ENCODE data around the gene CDK5RAP2.
A peak's percentile ranks its signal among the peaks of the same experiment; 100 is the strongest.
"Not testable (repeated sequence)": the region's sequence is repeated elsewhere in the genome, so short reads cannot be mapped to it uniquely, and the experiment has no call there.

The CDK5RAP2 gene

GRCh38 chr9:120464176-120464886 lies 115.6 kb downstream of the CDK5RAP2 start:
- DNase-seq = no peak

GRCh38 chr9:120463765-120464164 lies 116.2 kb downstream of the CDK5RAP2 start:
- no peak for DNase-seq

GRCh38 chr9:120461677-120462076 lies 118.3 kb downstream of the CDK5RAP2 start:
- not testable (repeated sequence) for DNase-seq

- DNase-seq = no peak
Observed at GRCh38 chr9:120456218-120456617, 123.7 kb downstream of the CDK5RAP2 start.

- DNase-seq = no peak
Observed at GRCh38 chr9:120454467-120454866, 125.5 kb downstream of the CDK5RAP2 start.

GRCh38 chr9:120453792-120454191 lies 126.2 kb downstream of the CDK5RAP2 start:
- no peak for DNase-seq

GRCh38 chr9:120452631-120453030 lies 127.3 kb downstream of the CDK5RAP2 start:
- DNase-seq = no peak

- no peak for DNase-seq
Observed at GRCh38 chr9:120450916-120451315, 129.1 kb downstream of the CDK5RAP2 start.

- DNase-seq = no peak
Observed at GRCh38 chr9:120449566-120449965, 130.4 kb downstream of the CDK5RAP2 start.

- no peak for DNase-seq
Observed at GRCh38 chr9:120447959-120448500, 131.9 kb downstream of the CDK5RAP2 start.

- DNase-seq = no peak
Observed at GRCh38 chr9:120446671-120447070, 133.3 kb downstream of the CDK5RAP2 start.

- DNase-seq = no peak
Observed at GRCh38 chr9:120443976-120444375, 136.0 kb downstream of the CDK5RAP2 start.

GRCh38 chr9:120443489-120443888 lies 136.5 kb downstream of the CDK5RAP2 start:
- no peak for DNase-seq

- DNase-seq = peak; percentile 62 to 85
Observed at GRCh38 chr9:120442308-120442995, 137.5 kb downstream of the CDK5RAP2 start.

GRCh38 chr9:120441426-120442307 lies 138.3 kb downstream of the CDK5RAP2 start:
- peak; percentile 66 to 93 for DNase-seq

- DNase-seq = peak in 1 of 2 donors; percentile 49
Observed at GRCh38 chr9:120440791-120441190, 139.2 kb downstream of the CDK5RAP2 start.

GRCh38 chr9:120439926-120440325 lies 140.0 kb downstream of the CDK5RAP2 start:
- peak; percentile 73 to 90 for DNase-seq

- DNase-seq = no peak
Observed at GRCh38 chr9:120438836-120439546, 141.0 kb downstream of the CDK5RAP2 start.

GRCh38 chr9:120438111-120438510 lies 141.9 kb downstream of the CDK5RAP2 start:
- DNase-seq = peak in 1 of 2 donors; percentile 46

GRCh38 chr9:120436983-120437475 lies 142.9 kb downstream of the CDK5RAP2 start:
- peak; percentile 71 to 72 for DNase-seq

- DNase-seq = no peak
Observed at GRCh38 chr9:120436446-120436845, 143.5 kb downstream of the CDK5RAP2 start.

GRCh38 chr9:120435091-120435490 lies 144.9 kb downstream of the CDK5RAP2 start:
- DNase-seq = peak; percentile 77 to 90

Data from inflammatory macrophage treated with lipopolysaccharide for 1 hour (primary cell).